ENCODE measurements around the gene LRCH1. TPM values are rescaled to one million over a fixed set of nuclear protein-coding genes. Genes with fewer than 3 reads are reported as not detected.
A peak's percentile ranks its signal among the peaks of the same experiment; 100 is the strongest.

The LRCH1 gene
- total and polyA plus RNA-seq, 7 donors, result 1.7 to 7.9 (median 4.1) TPM

DNA sequence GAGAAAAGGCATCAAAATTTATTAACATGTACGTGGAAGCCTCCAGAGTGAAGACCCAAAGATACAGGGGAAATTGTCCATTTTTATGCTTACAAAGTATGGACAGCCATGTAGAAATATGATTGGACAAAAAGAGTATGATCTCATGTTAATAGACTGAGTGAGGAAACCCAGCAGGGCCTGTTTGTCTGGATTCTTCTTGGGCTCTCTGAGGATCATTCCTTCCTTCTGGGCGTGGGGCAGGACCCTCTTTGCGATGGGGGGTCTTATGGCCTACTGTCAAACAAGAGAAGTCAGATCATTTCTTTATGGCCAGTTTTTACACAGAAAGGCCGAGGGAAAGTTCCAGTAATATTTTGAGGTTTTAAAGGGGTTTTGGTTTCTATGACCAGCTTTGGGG, 133.2 kb downstream of the LRCH1 start:
- no peak for ATAC-seq
- H3K27me3 ChIP-seq (ENCODE audit: insufficient read depth in 3 of 3, low read length in 2 of 3), result no peaks in the 10 kb centered on the region
- H3K36me3 ChIP-seq (ENCODE audit: insufficient read depth in 1 of 2, low read depth in 1 of 2), result no peaks in the 10 kb centered on the region
- intact Hi-C loops (cut with DNase I), result no loop called here
- no peaks in the 10 kb centered on the region for H3K9me3 ChIP-seq
- TF ChIP-seq, protein P1, sequence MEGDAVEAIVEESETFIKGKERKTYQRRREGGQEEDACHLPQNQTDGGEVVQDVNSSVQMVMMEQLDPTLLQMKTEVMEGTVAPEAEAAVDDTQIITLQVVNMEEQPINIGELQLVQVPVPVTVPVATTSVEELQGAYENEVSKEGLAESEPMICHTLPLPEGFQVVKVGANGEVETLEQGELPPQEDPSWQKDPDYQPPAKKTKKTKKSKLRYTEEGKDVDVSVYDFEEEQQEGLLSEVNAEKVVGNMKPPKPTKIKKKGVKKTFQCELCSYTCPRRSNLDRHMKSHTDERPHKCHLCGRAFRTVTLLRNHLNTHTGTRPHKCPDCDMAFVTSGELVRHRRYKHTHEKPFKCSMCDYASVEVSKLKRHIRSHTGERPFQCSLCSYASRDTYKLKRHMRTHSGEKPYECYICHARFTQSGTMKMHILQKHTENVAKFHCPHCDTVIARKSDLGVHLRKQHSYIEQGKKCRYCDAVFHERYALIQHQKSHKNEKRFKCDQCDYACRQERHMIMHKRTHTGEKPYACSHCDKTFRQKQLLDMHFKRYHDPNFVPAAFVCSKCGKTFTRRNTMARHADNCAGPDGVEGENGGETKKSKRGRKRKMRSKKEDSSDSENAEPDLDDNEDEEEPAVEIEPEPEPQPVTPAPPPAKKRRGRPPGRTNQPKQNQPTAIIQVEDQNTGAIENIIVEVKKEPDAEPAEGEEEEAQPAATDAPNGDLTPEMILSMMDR (IDR thresholded peaks at IDR 0.05), result no peak
- no peak overlapping the region for H3K4me3 ChIP-seq
- peaks cover 5% of the 10 kb centered on the region for H3K4me1 ChIP-seq
- no peak for DNase-seq
- no peak overlapping the region for H3K27ac ChIP-seq
- WGBS, 3 donors, result 87 to 94% (median 93%) methylated on average over 4 of the region's 4 CpGs

DNA sequence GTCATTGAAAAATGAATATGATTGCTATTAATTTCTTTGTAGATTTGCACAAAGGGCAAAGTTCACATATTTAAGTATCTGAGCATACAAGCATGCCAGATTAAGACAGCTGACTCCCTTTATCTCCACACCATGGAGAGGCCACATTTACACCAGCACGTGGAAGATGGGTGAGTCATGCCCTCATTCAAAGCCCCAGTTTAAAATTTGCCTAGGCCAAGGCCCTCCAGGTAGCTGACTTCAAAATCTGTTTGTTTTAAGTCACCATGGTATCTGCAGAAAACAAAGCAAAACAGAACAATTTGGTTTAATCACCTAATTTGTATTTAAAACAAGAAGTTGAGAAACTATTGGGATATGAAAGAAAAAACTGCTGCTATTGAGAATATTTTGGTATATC, 134.8 kb downstream of the LRCH1 start:
- intact Hi-C loops (cut with DNase I), result no loop called here
- TF ChIP-seq, protein P1 (IDR thresholded peaks at IDR 0.05), result no peak
- no peaks in the 10 kb centered on the region for H3K36me3 ChIP-seq (ENCODE audit: insufficient read depth in 1 of 2, low read depth in 1 of 2)
- H3K27me3 ChIP-seq (ENCODE audit: insufficient read depth in 3 of 3, low read length in 2 of 3), result no peaks in the 10 kb centered on the region
- DNase-seq (no peak), ATAC-seq (no peak)
- H3K4me1 ChIP-seq, result peaks cover 5% of the 10 kb centered on the region
- H3K4me3 ChIP-seq, result no peak overlapping the region
- H3K9me3 ChIP-seq, result no peaks in the 10 kb centered on the region
- 31 to 41% (median 34%) methylated on average over 1 of the region's 1 CpG for WGBS, 3 donors
- no peak overlapping the region for H3K27ac ChIP-seq

GRCh38 chr13:46688306-46688705, 135.3 kb downstream of the LRCH1 start:
- Histone ChIP-seq H3K27me3 (ENCODE audit: insufficient read depth in 3 of 3, low read length in 2 of 3) (no peaks in the 10 kb centered on the region), H3K4me1 (peaks cover 5% of the 10 kb centered on the region), H3K36me3 (ENCODE audit: insufficient read depth in 1 of 2, low read depth in 1 of 2) (peaks cover 0 to 3% of the 10 kb centered on the region in 2 donors), H3K9me3 (no peaks in the 10 kb centered on the region), H3K27ac (no peak overlapping the region), H3K4me3 (no peak overlapping the region)
- TF ChIP-seq, protein P1 (IDR thresholded peaks at IDR 0.05), result no peak
- ATAC-seq (no peak), DNase-seq (no peak)
- intact Hi-C loops (cut with DNase I), result no loop called here
- WGBS, 3 donors, result 86 to 90% (median 88%) methylated on average over 1 of the region's 1 CpG

DNA sequence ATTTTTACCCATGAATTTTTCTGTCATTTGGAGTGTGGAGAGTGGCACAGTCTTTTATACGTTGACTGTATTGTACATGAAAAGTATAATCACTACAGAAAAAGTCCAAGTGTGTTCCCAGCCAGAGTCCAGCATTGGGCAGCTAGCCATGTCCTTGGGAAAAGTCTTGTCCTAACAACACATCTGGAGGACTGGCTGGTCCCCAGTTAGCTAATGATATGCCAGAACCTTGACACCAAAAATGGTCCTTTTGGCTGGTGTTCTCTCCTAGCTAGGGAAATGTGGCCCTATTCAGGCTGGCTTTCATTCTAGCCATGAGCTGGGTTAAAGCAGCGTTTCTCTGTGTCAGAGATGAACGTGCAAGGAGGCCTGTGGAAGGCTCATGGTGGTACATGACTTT, 145.0 kb downstream of the LRCH1 start:
- Histone ChIP-seq H3K9me3 (no peaks in the 10 kb centered on the region), H3K27ac (no peak overlapping the region), H3K36me3 (ENCODE audit: insufficient read depth in 1 of 2, low read depth in 1 of 2) (peaks cover 0 to 64% of the 10 kb centered on the region in 2 donors), H3K4me1 (no peaks in the 10 kb centered on the region), H3K27me3 (ENCODE audit: insufficient read depth in 3 of 3, low read length in 2 of 3) (no peaks in the 10 kb centered on the region), H3K4me3 (no peak overlapping the region)
- DNase-seq (peak; percentile 53 to 70), ATAC-seq (peak in 1 of 4 donors; percentile 42)
- 44 to 66% (median 57%) methylated on average over 3 of the region's 3 CpGs for WGBS, 3 donors
- TF ChIP-seq, protein P1 (IDR thresholded peaks at IDR 0.05), result no peak
- intact Hi-C loops (cut with DNase I), result loop anchor here in 1 of 2 donors (2.0 kb wide), 1 partner anchor 37 kb away; no protein-coding TSS in a partner anchor

GRCh38 chr13:46698910-46699460, 146.0 kb downstream of the LRCH1 start:
- intact Hi-C loops (cut with DNase I), result loop anchor here in 1 of 2 donors (2.0 kb wide), 1 partner anchor 38 kb away; no protein-coding TSS in a partner anchor
- peaks cover 0 to 59% of the 10 kb centered on the region in 2 donors for H3K36me3 ChIP-seq (ENCODE audit: insufficient read depth in 1 of 2, low read depth in 1 of 2)

More at GRCh38 chr13:46698910-46699460, 146.0 kb downstream of the LRCH1 start:
- 51 to 67% (median 52%) methylated on average over 6 of the region's 6 CpGs for WGBS, 3 donors
- ATAC-seq (no peak), DNase-seq (no peak)
- TF ChIP-seq, protein P1 (IDR thresholded peaks at IDR 0.05), result no peak
- Histone ChIP-seq H3K27me3 (ENCODE audit: insufficient read depth in 3 of 3, low read length in 2 of 3) (no peaks in the 10 kb centered on the region), H3K27ac (no peak overlapping the region), H3K9me3 (no peaks in the 10 kb centered on the region), H3K4me3 (no peak overlapping the region), H3K4me1 (no peaks in the 10 kb centered on the region)

Data from psoas muscle (tissue), 8 donors.